Measurements from ENCODE around the gene MEGF11.

Gene MEGF11

DNA sequence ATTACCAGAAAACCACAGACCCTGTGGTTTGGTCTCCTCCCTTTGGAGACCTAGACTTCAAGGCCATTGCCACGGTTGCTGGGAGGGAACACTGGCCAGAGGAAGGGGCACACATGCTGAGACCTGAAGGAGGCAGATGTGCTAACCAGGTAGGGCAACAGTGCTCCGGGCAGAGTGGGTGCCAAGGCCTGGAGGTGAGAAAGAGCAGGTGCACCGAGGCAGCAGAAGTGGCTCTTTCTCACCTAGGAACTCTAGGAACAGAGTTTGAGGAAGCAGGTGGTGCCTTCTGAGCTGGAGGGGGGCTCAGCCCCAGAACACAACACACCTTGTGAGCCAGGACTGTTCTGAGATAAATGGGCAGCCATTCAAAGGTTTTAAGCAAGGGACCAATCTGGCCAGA lies 106.1 kb downstream of the MEGF11 start:
- H3K27me3 ChIP-seq (ENCODE audit: insufficient read depth, low read length), result peaks cover 21% of the 10 kb centered on the region
- no peaks in the 10 kb centered on the region for H3K9me3 ChIP-seq (ENCODE audit: low read length)
- peaks cover under 1% of the 10 kb centered on the region for H3K4me1 ChIP-seq (ENCODE audit: insufficient read depth, low read length)
- H2AFZ ChIP-seq (ENCODE audit: low read depth, low read length), result no peak overlapping the region
- H3K4me3 ChIP-seq (ENCODE audit: low read length), result no peak overlapping the region
- H3K36me3 ChIP-seq (ENCODE audit: insufficient read depth, low read length), result no peaks in the 10 kb centered on the region

DNA sequence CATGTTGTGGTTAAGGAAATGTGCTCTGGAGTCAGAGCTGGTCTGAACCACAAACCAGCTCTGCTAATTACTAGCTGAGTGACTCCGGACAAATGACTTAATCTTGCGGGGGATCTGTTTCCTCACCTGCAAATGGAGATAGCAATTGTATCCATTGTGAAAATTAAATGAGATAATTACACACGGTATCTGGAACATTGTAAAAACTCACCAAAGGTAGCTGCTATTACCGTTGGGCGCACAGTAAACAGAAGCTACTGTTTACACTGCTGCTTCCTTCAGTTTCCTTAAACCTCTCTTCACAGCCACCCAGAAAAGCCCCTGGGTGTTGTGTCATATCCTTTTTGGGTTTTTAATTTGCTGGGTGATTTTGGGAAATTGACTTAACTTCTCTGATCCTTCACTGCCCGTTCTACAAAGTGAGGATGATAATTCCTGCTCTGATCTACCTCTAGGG lies 107.8 kb downstream of the MEGF11 start:
- peaks cover 18% of the 10 kb centered on the region for H3K27me3 ChIP-seq (ENCODE audit: insufficient read depth, low read length)
- peaks cover 7% of the 10 kb centered on the region for H3K4me1 ChIP-seq (ENCODE audit: insufficient read depth, low read length)
- H3K9me3 ChIP-seq (ENCODE audit: low read length), result no peaks in the 10 kb centered on the region
- no peak overlapping the region for H3K4me3 ChIP-seq (ENCODE audit: low read length)
- H2AFZ ChIP-seq (ENCODE audit: low read depth, low read length), result no peak overlapping the region
- H3K36me3 ChIP-seq (ENCODE audit: insufficient read depth, low read length), result no peaks in the 10 kb centered on the region

DNA sequence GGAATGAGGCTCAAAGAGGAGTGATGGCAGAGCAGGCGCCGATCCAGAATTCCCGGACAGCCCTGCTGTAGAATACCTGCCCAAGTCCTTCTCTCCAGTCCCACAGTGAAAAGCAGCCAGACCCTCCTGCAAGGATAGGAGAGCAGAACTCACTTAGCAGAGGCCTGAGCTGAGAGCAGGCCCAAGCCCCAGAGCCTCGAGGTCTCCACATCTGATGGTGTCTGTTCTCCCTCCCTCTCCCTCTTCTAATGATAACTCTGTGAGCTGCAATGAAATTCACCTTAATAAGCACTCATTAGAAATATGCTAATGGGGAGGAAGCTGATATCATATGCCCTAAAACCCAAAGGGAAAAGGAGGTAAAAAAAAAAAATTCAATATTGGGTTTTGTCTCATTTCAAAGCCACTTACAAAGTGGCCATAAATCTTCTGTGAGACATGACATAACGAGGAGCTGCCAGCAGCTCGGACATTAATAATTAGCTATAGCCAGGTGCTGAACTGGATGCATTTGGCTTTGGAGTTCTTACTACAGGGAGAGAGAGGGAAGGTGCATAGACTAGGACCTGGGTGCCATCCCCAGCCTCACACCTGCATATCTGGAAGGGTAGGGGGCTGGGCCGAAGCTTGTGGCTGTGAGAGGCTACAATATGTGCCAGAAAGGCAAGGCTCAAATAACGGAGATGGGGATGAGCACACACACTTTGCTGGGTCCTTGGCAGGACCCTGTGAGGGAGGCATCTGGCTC lies 108.4 kb downstream of the MEGF11 start:
- no peak overlapping the region for H2AFZ ChIP-seq (ENCODE audit: low read depth, low read length)
- H3K27me3 ChIP-seq (ENCODE audit: insufficient read depth, low read length), result peaks cover 24% of the 10 kb centered on the region
- H3K36me3 ChIP-seq (ENCODE audit: insufficient read depth, low read length), result no peaks in the 10 kb centered on the region
- no peak overlapping the region for H3K4me3 ChIP-seq (ENCODE audit: low read length)
- no peaks in the 10 kb centered on the region for H3K9me3 ChIP-seq (ENCODE audit: low read length)
- peaks cover 7% of the 10 kb centered on the region for H3K4me1 ChIP-seq (ENCODE audit: insufficient read depth, low read length)

DNA sequence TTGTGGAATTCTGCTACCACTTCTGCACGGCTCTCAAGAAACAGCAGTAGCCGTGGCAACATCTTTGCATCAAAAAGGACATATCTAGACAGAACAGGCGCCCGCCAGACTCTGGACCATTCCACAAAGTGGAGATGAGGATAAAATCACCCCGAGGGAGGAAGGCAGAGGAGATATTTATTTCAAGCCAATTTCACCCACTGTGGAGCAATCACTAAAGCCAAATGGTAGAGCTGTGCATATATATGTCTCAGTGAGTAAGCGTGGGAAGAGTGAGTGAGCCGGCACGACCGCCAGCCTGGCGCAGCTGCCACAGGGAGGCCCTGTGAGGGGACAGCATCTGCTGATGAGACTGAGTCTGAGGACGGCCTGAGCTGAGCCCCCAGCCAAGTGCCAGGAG lies 111.3 kb downstream of the MEGF11 start:
- Histone ChIP-seq H2AFZ (ENCODE audit: low read depth, low read length) (no peak overlapping the region), H3K27me3 (ENCODE audit: insufficient read depth, low read length) (peaks cover 31% of the 10 kb centered on the region), H3K4me3 (ENCODE audit: low read length) (no peak overlapping the region), H3K4me1 (ENCODE audit: insufficient read depth, low read length) (peaks cover 7% of the 10 kb centered on the region), H3K36me3 (ENCODE audit: insufficient read depth, low read length) (no peaks in the 10 kb centered on the region), H3K9me3 (ENCODE audit: low read length) (no peaks in the 10 kb centered on the region)

DNA sequence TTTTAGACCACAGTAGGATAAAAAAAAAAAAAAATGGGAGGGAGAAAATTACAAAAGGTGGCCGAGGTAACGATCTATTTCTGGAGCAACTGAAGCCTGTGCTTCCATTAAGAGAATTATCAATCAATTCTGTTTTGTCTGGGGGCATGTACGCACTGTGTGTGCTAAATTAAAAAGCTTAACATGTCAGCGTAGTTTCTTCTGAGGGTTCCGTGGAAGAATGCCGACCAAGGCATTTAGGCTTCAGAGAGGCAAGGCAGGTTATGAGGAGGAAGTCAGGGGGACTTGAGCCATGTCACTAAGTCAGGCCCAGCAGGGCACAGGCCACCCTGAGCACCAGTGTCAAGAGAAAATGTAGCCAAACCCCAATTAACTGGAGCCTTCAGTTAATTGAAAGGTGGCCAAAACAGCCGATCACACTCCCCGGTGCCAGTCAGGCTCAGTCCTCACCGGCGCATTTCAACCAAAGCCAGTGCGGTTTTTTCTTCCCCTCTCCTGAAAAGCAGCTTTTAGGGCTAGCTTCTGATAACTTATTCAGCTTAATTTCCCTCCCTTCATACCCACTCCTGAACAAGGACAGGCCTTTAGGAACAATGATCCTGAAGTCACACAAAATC lies 113.9 kb downstream of the MEGF11 start:
- H3K4me3 ChIP-seq (ENCODE audit: low read length), result no peak overlapping the region
- H3K36me3 ChIP-seq (ENCODE audit: insufficient read depth, low read length), result no peaks in the 10 kb centered on the region
- peaks cover 33% of the 10 kb centered on the region for H3K27me3 ChIP-seq (ENCODE audit: insufficient read depth, low read length)
- H3K4me1 ChIP-seq (ENCODE audit: insufficient read depth, low read length), result peaks cover 7% of the 10 kb centered on the region
- no peak overlapping the region for H2AFZ ChIP-seq (ENCODE audit: low read depth, low read length)
- H3K9me3 ChIP-seq (ENCODE audit: low read length), result no peaks in the 10 kb centered on the region

DNA sequence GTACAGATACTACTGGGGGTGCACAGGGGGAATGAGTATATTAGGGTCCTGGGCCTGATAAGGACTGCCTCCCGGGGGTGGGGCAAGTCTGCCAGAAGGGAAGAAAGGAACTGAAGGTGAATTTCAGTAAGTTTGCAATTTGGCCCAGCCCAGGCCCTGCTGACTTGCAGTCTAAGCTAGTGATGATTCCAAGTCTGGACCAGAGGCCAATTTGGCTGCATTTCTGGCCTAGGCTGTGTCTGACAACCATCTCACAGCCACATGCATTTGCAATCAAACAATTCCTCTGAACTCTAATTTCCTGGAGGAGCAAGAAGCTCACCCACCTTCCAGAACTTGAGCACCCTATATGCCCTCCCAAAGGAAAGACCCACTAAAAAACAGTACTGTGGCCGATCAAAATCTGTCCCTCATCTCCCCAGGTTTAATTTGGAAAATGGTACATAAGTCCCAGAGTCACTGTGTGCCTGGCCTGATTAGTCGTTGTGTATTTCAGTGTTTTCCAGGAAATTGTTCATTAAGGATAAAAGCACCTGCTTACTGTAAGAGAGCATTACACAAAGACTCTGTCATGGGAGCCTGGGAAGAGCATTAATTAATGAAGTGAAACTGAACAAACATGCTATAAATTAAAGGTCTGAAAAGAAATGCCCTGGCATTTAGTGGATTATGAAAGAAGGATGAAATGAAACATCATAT lies 114.5 kb downstream of the MEGF11 start:
- H3K36me3 ChIP-seq (ENCODE audit: insufficient read depth, low read length), result no peaks in the 10 kb centered on the region
- no peak overlapping the region for H3K4me3 ChIP-seq (ENCODE audit: low read length)
- H3K4me1 ChIP-seq (ENCODE audit: insufficient read depth, low read length), result peaks cover 7% of the 10 kb centered on the region
- peaks cover 33% of the 10 kb centered on the region for H3K27me3 ChIP-seq (ENCODE audit: insufficient read depth, low read length)
- H2AFZ ChIP-seq (ENCODE audit: low read depth, low read length), result no peak overlapping the region
- H3K9me3 ChIP-seq (ENCODE audit: low read length), result no peaks in the 10 kb centered on the region

DNA sequence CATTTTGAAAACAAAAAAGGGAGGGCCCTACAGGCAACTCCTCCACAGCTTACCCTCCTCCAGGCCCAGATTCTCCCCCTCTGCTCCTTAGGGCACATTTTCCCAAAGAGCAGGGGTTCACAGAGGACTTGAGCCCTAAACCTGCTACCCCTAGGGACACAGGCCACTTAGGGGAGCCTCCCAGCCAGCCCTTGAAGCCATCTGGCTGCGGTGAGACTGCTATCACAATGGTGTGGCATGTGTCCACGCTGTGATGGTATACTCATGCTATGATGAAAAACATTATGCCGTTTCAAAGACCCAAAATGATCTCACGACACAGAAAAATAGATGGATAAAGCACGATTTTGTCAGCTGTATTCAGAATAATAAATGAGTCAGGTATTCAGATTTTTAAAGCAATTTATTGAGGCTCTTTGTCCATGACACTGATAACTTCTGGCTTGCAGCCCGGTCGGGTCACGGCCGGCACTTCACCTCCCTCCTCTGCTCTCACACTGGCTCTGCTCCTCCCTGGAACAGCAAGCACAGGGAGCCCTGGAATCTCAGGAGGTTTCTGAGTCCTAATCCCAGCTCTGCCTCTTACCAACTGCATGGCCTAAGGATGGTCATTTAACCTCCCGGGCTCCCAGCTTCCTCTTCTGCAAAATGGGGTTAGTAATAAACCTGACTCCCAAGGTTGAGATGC lies 115.3 kb downstream of the MEGF11 start:
- peaks cover 28% of the 10 kb centered on the region for H3K27me3 ChIP-seq (ENCODE audit: insufficient read depth, low read length)
- no peak overlapping the region for H3K4me3 ChIP-seq (ENCODE audit: low read length)
- H3K36me3 ChIP-seq (ENCODE audit: insufficient read depth, low read length), result no peaks in the 10 kb centered on the region
- H3K4me1 ChIP-seq (ENCODE audit: insufficient read depth, low read length), result peaks cover 7% of the 10 kb centered on the region
- no peak overlapping the region for H2AFZ ChIP-seq (ENCODE audit: low read depth, low read length)
- H3K9me3 ChIP-seq (ENCODE audit: low read length), result no peaks in the 10 kb centered on the region

DNA sequence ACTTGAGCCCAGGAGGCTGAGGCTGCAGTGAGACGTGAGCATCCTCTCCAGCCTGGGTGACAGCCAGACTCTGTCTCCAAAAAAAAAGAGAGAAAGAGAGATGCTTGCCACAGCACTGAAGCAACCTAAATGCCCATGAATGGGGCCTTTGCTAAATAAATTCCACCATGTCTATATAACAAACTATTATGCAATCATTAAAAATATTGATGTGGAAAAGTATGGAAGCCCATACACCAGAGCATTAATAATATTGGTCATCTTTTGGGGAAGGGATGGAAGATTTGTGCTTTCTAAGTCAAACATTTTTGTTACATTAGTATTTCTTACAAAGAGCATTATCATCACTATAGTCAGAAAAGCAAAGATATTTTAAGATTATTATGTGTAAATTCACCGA lies 116.6 kb downstream of the MEGF11 start:
- H3K4me3 ChIP-seq (ENCODE audit: low read length), result no peak overlapping the region
- H3K4me1 ChIP-seq (ENCODE audit: insufficient read depth, low read length), result peaks cover 1% of the 10 kb centered on the region
- H3K27me3 ChIP-seq (ENCODE audit: insufficient read depth, low read length), result peaks cover 28% of the 10 kb centered on the region
- H3K36me3 ChIP-seq (ENCODE audit: insufficient read depth, low read length), result no peaks in the 10 kb centered on the region
- H2AFZ ChIP-seq (ENCODE audit: low read depth, low read length), result no peak overlapping the region
- H3K9me3 ChIP-seq (ENCODE audit: low read length), result no peaks in the 10 kb centered on the region

DNA sequence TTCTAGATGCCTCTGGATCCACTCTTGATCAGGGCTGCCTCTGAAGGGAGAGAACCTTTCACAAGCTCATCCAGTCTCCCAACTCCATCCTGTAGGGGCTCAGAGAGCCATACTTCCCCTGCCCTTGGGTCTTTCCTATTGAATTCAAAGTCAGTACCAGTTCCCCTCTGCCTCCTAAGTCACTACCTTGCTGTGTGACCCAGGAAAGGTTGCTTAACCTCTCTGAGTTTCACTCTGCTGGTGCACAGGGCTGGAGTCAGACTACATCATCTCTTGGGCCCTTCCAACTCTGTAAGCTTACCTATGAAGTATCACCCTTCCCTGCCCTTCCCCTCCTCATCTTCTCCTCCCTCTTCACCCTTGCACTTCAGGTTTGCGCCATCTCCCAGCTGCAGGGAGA lies 117.9 kb downstream of the MEGF11 start:
- H2AFZ ChIP-seq (ENCODE audit: low read depth, low read length), result no peak overlapping the region
- no peaks in the 10 kb centered on the region for H3K4me1 ChIP-seq (ENCODE audit: insufficient read depth, low read length)
- H3K9me3 ChIP-seq (ENCODE audit: low read length), result no peaks in the 10 kb centered on the region
- no peaks in the 10 kb centered on the region for H3K36me3 ChIP-seq (ENCODE audit: insufficient read depth, low read length)
- peaks cover 20% of the 10 kb centered on the region for H3K27me3 ChIP-seq (ENCODE audit: insufficient read depth, low read length)
- no peak overlapping the region for H3K4me3 ChIP-seq (ENCODE audit: low read length)

DNA sequence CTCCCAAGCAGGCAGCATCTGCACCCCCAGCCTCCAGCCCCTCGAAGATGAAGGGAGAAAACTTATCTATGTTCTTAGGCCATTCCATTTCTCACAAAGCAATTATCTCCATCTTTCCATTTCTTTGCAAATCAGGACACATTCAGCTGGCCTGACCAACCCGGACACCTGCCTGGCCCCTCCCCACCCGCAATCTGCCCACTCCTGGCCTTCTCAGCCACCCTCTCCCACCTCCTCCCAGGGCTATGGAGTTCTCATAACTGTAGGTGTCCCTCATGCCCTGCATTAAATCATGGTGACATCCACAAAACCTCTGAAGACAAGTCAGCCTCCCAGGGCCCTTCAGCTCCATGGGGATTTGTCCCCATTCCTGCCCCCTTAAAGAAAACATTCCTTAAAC lies 119.3 kb downstream of the MEGF11 start:
- Histone ChIP-seq H3K36me3 (ENCODE audit: insufficient read depth, low read length) (no peaks in the 10 kb centered on the region), H3K4me3 (ENCODE audit: low read length) (no peak overlapping the region), H3K4me1 (ENCODE audit: insufficient read depth, low read length) (no peaks in the 10 kb centered on the region), H3K9me3 (ENCODE audit: low read length) (no peaks in the 10 kb centered on the region), H3K27me3 (ENCODE audit: insufficient read depth, low read length) (peaks cover 12% of the 10 kb centered on the region), H2AFZ (ENCODE audit: low read depth, low read length) (no peak overlapping the region)

DNA sequence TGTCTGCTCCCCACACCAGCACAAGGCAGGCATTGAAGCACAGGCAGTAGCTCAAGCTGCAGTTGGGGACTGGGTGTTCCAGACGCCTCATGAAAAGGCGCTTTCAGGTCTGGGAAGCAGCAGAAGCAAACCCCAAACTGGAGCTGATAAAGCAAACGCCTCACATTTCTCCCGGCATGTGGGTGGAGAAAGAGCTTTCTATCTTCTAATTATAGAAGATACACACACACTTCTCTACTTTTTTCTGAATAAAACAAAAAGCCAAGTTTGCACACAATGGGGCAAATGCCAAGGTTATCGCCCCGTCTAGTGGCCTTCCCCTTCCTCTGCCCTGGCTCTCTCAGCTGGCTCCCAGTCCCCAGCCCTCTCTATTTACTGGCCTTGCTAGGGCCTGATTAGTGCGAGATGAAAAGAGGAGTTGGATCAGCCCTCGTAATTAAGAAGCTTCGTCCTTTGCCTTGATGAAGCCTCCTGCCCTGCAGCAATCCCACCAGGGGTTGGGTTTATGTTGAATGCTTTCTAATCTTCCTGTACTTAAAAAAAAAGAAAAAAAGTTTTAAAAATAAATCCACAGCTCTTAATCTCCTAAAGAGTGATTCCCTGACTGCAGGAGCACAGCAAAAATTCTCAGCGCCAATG lies 120.2 kb downstream of the MEGF11 start:
- Histone ChIP-seq H3K27me3 (ENCODE audit: insufficient read depth, low read length) (peaks cover 10% of the 10 kb centered on the region), H3K36me3 (ENCODE audit: insufficient read depth, low read length) (no peaks in the 10 kb centered on the region), H2AFZ (ENCODE audit: low read depth, low read length) (no peak overlapping the region), H3K9me3 (ENCODE audit: low read length) (no peaks in the 10 kb centered on the region), H3K4me1 (ENCODE audit: insufficient read depth, low read length) (no peaks in the 10 kb centered on the region), H3K4me3 (ENCODE audit: low read length) (no peak overlapping the region)

DNA sequence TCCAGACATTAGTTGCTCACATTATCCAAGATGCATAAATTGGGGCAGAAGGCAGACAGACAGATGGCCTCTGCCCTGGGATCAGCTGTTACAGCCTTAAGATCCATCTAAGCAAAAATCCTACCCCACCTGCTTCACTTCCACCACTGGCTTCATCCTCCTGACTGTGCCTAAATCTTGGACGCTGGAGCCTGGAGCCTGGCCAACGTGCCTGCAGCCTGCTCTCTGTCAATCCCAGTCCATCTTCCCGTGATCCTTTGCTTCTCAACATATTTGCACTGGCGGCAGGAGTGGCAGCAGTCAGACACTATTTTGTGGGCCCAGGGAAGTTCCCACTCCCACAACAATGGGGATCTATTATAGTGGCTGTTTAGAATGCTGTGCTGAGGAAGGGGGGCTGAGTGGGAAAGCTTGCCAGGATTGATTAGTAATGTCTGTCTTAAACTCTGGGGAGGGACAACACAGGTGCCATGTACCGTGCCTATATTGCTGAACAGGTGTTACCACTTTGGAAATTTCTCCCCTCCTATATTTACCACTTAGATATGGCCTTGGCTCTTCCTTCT lies 121.2 kb downstream of the MEGF11 start:
- no peaks in the 10 kb centered on the region for H3K4me1 ChIP-seq (ENCODE audit: insufficient read depth, low read length)
- no peak overlapping the region for H3K4me3 ChIP-seq (ENCODE audit: low read length)
- no peak overlapping the region for H2AFZ ChIP-seq (ENCODE audit: low read depth, low read length)
- no peaks in the 10 kb centered on the region for H3K36me3 ChIP-seq (ENCODE audit: insufficient read depth, low read length)
- peaks cover 17% of the 10 kb centered on the region for H3K27me3 ChIP-seq (ENCODE audit: insufficient read depth, low read length)
- H3K9me3 ChIP-seq (ENCODE audit: low read length), result no peaks in the 10 kb centered on the region

Measured in neuron (in vitro differentiated cells).